Measurements from ENCODE around the gene PDZD4. TPM values are rescaled to one million over a fixed set of nuclear protein-coding genes. Genes with fewer than 3 reads are reported as not detected.

Gene PDZD4
- total RNA-seq, 2 experiments from 2014 or later, result 0.10 to 0.16 TPM

DNA sequence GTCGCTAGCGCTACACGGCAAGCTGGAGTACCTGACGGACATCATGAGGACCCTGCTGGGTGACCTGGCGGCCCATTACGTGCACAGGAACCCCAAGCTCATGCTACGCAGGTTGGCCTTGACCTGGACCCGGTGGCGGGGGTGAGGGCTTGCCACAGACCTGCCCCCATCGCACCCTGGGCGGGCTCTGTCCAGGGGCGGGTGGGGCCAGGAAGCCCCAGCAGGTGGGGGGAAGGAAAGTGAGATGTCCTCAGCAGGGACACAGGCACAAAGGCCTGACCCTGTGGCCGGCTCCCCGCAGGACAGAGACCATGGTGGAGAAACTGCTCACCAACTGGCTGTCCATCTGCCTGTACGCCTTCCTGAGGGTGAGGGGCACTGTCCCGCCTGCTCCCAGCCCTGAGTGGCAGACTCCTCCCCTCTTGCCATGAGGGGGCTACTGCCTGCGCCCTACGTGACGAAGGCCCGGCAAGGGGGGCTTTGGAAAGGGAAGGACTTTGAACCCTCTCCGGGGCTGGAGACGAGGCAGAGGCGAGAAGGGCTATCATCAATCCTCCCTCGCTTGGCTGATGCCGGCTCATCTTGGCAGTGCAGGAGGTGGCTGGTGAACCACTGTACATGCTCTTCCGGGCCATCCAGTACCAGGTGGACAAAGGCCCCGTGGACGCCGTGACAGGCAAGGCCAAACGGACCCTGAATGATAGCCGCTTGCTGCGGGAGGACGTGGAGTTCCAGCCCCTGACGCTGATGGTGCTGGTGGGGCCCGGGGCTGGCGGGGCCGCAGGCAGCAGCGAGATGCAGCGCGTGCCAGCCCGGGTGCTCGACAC lies 54.8 kb downstream of the PDZD4 start:
- no peaks in the 10 kb centered on the region for H3K36me3 Mint-ChIP-seq (ENCODE audit: low read depth)

DNA sequence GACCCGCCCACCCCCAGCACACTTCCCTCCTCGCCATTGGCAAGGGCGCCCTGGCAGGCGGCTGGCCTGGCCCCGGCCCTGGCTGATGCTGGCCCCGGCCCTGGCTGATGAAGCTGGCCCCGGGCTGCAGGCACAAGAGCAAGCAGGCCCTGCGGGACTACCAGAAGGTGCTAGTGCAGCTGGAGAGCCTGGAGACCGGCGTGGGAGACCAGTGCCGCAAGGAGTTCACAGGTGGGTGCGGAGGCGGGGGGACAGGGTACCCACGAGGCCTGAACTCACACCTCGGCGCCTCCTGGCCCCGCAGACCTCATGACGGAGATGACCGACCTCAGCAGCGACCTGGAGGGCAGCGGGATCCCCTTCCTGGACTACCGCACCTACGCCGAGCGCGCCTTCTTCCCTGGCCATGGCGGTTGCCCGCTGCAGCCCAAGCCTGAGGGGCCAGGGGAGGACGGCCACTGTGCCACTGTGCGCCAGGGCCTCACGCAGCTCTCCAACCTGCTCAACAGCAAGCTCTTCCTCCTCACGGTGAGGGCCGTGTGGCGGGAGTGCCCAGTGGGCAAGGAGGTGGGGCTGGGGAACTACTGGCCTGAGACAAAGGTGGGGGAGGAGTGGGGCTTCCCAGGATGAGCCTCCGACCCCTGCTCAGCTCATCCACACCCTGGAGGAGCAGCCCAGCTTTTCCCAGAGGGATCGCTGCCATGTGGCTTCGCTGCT lies 55.6 kb downstream of the PDZD4 start:
- ATAC-seq, result no peak
- Mint-ChIP-seq H3K4me3 (no peak overlapping the region), H3K27ac (no peak overlapping the region), H3K27me3 (ENCODE audit: low read depth) (peaks cover under 1% of the 10 kb centered on the region), H3K9me3 (ENCODE audit: insufficient read depth) (no peaks in the 10 kb centered on the region), H3K4me1 (ENCODE audit: low read depth) (no peaks in the 10 kb centered on the region), H3K36me3 (ENCODE audit: low read depth) (no peaks in the 10 kb centered on the region)
- ChIA-PET CTCF (no interaction called here), POLR2A (interaction anchor here (0.6 kb wide), 1 partner anchor 123 kb away, joined by 3 read pairs; no protein-coding TSS in a partner anchor)
- no peak for DNase-seq

More for the DNA sequence above, 54.8 kb downstream of the PDZD4 start:
- Mint-ChIP-seq H3K27me3 (ENCODE audit: low read depth) (peaks cover 6% of the 10 kb centered on the region), H3K9me3 (ENCODE audit: insufficient read depth) (no peaks in the 10 kb centered on the region), H3K4me3 (no peak overlapping the region), H3K4me1 (ENCODE audit: low read depth) (peaks cover 7% of the 10 kb centered on the region), H3K27ac (no peak overlapping the region)
- ATAC-seq (no peak), DNase-seq (no peak)
- ChIA-PET CTCF (no interaction called here), POLR2A (interaction anchor here (0.6 kb wide), 1 partner anchor 122 kb away, joined by 3 read pairs; no protein-coding TSS in a partner anchor)

DNA sequence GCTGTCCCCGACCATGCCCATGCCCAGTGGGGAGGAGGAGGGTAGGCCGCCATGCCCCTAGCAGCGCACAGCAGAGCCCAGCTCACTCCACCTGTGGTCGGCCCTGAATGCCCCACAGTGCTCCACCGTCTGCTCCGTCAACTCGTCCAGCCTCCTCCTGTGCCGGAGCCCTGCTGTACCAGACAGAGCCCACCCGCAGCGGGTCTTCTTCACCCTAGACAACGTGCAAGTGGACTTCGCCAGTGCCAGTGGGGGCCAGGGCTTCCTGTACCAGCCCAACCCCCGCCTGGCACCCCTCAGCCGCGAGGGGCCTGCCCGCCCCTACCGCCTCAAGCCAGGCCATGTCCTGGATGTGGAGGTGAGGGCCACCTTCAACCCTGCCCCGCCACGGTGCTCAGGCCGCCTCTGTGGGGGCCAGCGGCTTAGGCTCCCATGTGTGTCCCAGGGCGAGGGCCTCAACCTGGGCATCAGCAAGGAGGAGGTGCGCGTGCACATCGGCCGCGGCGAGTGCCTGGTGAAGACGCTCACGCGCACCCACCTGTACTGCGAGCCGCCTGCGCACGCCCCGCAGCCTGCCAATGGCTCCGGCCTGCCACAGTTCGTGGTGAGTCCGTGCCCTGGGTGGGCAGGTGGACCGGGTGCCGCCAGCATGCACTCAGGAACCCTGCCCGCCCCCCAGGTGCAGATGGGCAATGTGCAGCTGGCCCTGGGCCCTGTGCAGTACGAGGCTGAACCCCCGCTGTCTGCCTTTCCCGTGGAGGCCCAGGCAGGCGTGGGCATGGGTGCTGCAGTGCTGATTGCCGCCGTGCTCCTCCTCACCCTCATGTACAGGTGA lies 56.4 kb downstream of the PDZD4 start:
- Mint-ChIP-seq H3K27me3 (ENCODE audit: low read depth) (no peaks in the 10 kb centered on the region), H3K4me1 (ENCODE audit: low read depth) (no peaks in the 10 kb centered on the region), H3K36me3 (ENCODE audit: low read depth) (no peaks in the 10 kb centered on the region), H3K9me3 (ENCODE audit: insufficient read depth) (no peaks in the 10 kb centered on the region), H3K27ac (no peak overlapping the region), H3K4me3 (no peak overlapping the region)
- DNase-seq, result no peak
- ChIA-PET POLR2A (no interaction called here), CTCF (no interaction called here)
- ATAC-seq, result no peak

DNA sequence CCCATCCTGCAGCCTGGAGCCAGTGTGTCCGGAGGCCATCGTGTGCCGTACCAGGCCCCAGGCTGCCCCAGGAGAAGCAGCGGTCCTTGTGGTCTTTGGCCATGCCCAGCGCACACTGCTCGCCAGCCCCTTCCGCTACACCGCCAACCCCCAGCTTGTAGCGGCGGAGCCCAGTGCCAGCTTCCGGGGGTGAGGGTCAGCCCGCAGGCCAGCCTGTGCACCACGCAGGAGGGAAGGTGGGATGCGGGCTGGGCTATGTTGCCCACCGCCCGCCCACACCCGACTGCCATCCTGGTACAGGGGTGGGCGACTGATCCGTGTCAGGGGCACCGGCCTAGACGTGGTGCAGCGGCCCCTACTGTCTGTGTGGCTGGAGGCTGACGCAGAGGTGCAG lies 57.1 kb downstream of the PDZD4 start:
- no peak overlapping the region for H3K27ac Mint-ChIP-seq
- CTCF ChIA-PET, result no interaction called here
- DNase-seq (no peak), ATAC-seq (no peak)
- H3K36me3 Mint-ChIP-seq (ENCODE audit: low read depth), result no peaks in the 10 kb centered on the region
- H3K4me1 Mint-ChIP-seq (ENCODE audit: low read depth), result peaks cover 1% of the 10 kb centered on the region
- no peaks in the 10 kb centered on the region for H3K27me3 Mint-ChIP-seq (ENCODE audit: low read depth)
- H3K4me3 Mint-ChIP-seq, result no peak overlapping the region
- POLR2A ChIA-PET, result no interaction called here
- no peaks in the 10 kb centered on the region for H3K9me3 Mint-ChIP-seq (ENCODE audit: insufficient read depth)

- Mint-ChIP-seq H3K9me3 (ENCODE audit: insufficient read depth) (no peaks in the 10 kb centered on the region), H3K36me3 (ENCODE audit: low read depth) (no peaks in the 10 kb centered on the region), H3K4me1 (ENCODE audit: low read depth) (peaks cover 6% of the 10 kb centered on the region), H3K4me3 (no peak overlapping the region), H3K27me3 (ENCODE audit: low read depth) (no peaks in the 10 kb centered on the region), H3K27ac (no peak overlapping the region)
- DNase-seq, result no peak
- POLR2A ChIA-PET, result no interaction called here
- CTCF ChIA-PET, result no interaction called here
- no peak for ATAC-seq
These were observed 57.8 kb downstream of the PDZD4 start for GRCh38 chrX:153772316-153773217.

DNA sequence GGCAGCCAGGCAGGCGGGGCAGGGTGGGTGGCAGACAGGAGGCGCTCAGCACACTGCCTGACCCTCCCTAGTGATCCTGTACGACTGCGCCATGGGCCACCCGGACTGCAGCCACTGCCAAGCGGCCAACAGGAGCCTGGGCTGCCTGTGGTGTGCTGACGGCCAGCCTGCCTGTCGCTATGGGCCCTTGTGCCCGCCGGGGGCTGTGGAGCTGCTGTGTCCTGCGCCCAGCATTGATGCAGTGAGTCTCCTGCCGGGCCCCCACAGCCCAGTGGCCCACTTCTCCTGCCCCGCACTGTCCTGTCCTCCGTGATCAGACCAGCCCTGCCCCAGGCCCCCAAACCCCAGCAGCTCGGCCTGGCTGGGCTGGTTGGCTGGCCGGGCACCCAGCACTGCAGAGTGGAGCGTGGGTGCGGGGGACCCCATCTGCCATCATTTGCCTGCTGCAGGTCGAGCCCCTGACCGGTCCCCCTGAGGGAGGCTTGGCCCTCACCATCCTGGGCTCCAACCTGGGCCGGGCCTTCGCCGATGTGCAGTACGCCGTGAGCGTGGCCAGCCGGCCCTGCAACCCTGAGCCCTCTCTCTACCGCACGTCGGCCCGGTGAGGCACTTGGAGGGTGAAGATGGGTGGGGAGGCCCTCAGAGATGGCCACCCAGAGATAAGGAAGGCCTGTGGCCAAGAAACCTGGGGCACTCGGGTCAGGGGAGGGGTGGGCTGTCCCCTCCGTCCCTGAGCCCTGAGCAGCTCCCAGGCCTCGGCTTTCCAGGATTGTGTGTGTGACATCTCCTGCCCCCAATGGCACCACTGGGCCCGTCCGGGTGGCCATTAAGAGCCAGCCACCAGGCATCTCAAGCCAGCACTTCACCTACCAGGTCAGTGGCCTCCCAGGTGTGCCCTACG lies 58.7 kb downstream of the PDZD4 start:
- CTCF ChIA-PET, result no interaction called here
- POLR2A ChIA-PET, result no interaction called here
- H3K27ac Mint-ChIP-seq, result no peak overlapping the region

GRCh38 chrX:153770601-153771414 lies 59.5 kb downstream of the PDZD4 start:
- Mint-ChIP-seq H3K9me3 (ENCODE audit: insufficient read depth) (no peaks in the 10 kb centered on the region), H3K36me3 (ENCODE audit: low read depth) (no peaks in the 10 kb centered on the region), H3K27me3 (ENCODE audit: low read depth) (no peaks in the 10 kb centered on the region), H3K27ac (no peak overlapping the region), H3K4me3 (no peak overlapping the region), H3K4me1 (ENCODE audit: low read depth) (peaks cover 17% of the 10 kb centered on the region)
- POLR2A ChIA-PET, result no interaction called here
- DNase-seq (no peak), ATAC-seq (no peak)
- CTCF ChIA-PET, result no interaction called here

More for the DNA sequence above, 58.7 kb downstream of the PDZD4 start:
- H3K4me3 Mint-ChIP-seq, result no peak overlapping the region
- H3K4me1 Mint-ChIP-seq (ENCODE audit: low read depth), result peaks cover 9% of the 10 kb centered on the region
- H3K27me3 Mint-ChIP-seq (ENCODE audit: low read depth), result no peaks in the 10 kb centered on the region
- H3K9me3 Mint-ChIP-seq (ENCODE audit: insufficient read depth), result no peaks in the 10 kb centered on the region
- DNase-seq, result no peak
- no peak for ATAC-seq
- H3K36me3 Mint-ChIP-seq (ENCODE audit: low read depth), result no peaks in the 10 kb centered on the region

GRCh38 chrX:153769865-153770600 lies 60.3 kb downstream of the PDZD4 start:
- Mint-ChIP-seq H3K27me3 (ENCODE audit: low read depth) (no peaks in the 10 kb centered on the region), H3K4me3 (no peak overlapping the region), H3K4me1 (ENCODE audit: low read depth) (peaks cover 17% of the 10 kb centered on the region), H3K36me3 (ENCODE audit: low read depth) (no peaks in the 10 kb centered on the region), H3K27ac (no peak overlapping the region), H3K9me3 (ENCODE audit: insufficient read depth) (no peaks in the 10 kb centered on the region)
- ATAC-seq (no peak), DNase-seq (no peak)
- CTCF ChIA-PET, result no interaction called here
- POLR2A ChIA-PET, result no interaction called here

DNA sequence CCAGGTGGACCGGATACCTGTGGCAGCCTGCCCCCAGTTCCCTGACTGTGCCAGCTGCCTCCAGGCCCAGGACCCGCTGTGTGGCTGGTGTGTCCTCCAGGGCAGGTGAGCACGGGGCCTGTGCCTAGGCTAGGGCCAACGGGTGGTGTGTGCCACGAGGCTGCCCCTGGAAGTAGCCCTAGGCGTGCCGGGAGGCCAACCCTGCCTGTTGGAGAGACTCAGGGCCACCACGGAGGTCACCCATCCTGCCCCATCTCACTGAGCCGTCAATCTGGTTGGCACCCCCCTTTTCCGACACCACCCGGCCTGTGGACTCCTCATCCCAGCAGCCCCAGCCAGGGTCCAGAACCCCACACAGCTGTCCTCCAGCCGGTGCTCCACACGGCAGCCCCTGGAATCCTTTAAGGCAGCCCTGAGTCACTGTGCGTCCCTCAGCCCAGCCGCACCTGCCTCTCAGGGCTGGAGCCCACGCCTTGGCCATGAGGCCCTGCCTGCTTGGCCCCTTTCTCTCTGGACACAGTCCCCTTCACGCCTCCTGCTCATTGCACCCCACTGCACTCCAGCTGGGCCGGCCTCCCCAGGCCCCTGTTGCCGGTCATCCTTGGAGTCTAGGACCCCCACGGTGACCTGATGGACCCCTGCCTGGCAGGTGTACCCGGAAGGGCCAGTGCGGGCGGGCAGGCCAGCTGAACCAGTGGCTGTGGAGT lies 61.0 kb downstream of the PDZD4 start:
- ATAC-seq (no peak), DNase-seq (no peak)
- no peaks in the 10 kb centered on the region for H3K36me3 Mint-ChIP-seq (ENCODE audit: low read depth)
- H3K27me3 Mint-ChIP-seq (ENCODE audit: low read depth), result no peaks in the 10 kb centered on the region
- no peak overlapping the region for H3K27ac Mint-ChIP-seq
- peaks cover 17% of the 10 kb centered on the region for H3K4me1 Mint-ChIP-seq (ENCODE audit: low read depth)
- CTCF ChIA-PET, result no interaction called here
- no peak overlapping the region for H3K4me3 Mint-ChIP-seq
- POLR2A ChIA-PET, result no interaction called here
- no peaks in the 10 kb centered on the region for H3K9me3 Mint-ChIP-seq (ENCODE audit: insufficient read depth)
